Measurements from ENCODE around the gene PRDM12.

DNA sequence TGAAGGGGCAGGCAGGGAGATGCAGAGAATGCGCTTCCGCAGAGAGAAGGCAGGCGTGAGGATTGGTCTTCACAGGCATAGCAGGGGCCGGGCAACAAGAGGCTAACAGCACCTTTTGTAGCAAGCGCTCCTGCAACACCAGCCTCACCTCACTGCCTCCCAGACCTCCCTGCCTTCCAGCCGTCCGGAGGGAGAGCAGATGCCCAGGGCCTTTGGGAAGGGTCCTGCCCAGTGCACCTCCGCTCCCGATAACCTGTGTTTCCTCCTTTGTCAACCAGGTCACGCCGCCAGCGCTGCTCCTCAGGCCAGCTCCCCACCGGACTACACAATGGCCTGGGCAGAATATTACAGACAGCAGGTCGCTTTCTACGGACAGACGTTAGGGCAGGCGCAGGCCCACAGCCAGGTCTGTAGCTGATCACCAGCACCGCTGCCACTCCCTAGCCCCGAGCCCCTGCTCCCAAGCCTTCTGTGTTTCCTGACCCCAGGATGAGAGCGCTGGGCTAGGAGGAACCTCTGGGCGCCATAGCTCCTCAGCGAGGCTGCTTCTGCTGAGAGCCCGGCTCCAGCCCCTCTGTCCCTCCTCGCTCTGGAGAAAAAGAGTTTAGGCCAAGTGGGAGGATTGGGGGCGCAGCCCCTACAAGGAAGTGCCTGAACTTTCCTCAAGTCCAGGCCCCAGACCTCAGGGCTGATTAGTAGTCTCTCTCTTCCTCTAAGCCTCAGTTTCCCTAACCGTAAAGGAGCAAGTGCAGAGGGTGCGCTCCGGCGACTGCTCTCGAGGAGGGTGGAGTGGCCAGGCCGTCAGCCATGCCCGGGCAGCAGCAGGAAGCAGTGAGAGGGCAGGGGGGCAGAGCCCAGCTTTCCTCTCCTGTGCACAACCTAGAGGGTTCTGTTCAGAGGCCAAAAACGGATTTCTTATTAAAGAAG lies 28.4 kb upstream of the PRDM12 start:
- TF ChIP-seq, protein P1, sequence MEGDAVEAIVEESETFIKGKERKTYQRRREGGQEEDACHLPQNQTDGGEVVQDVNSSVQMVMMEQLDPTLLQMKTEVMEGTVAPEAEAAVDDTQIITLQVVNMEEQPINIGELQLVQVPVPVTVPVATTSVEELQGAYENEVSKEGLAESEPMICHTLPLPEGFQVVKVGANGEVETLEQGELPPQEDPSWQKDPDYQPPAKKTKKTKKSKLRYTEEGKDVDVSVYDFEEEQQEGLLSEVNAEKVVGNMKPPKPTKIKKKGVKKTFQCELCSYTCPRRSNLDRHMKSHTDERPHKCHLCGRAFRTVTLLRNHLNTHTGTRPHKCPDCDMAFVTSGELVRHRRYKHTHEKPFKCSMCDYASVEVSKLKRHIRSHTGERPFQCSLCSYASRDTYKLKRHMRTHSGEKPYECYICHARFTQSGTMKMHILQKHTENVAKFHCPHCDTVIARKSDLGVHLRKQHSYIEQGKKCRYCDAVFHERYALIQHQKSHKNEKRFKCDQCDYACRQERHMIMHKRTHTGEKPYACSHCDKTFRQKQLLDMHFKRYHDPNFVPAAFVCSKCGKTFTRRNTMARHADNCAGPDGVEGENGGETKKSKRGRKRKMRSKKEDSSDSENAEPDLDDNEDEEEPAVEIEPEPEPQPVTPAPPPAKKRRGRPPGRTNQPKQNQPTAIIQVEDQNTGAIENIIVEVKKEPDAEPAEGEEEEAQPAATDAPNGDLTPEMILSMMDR (IDR thresholded peaks at IDR 0.05; ENCODE audit: low read depth, low read length, poor library complexity, severe bottlenecking), result no peak
- no peak for TF ChIP-seq EZH2phosphoT487 (IDR thresholded peaks at IDR 0.05; ENCODE audit: borderline replicate concordance, low read length)

All from DOHH2 (cell line).